ENCODE results near the gene FOXO3.

Gene FOXO3

GRCh38 chr6:108576709-108577108 lies 16.0 kb downstream of the FOXO3 start:
- DNase-seq = no peak

DNA sequence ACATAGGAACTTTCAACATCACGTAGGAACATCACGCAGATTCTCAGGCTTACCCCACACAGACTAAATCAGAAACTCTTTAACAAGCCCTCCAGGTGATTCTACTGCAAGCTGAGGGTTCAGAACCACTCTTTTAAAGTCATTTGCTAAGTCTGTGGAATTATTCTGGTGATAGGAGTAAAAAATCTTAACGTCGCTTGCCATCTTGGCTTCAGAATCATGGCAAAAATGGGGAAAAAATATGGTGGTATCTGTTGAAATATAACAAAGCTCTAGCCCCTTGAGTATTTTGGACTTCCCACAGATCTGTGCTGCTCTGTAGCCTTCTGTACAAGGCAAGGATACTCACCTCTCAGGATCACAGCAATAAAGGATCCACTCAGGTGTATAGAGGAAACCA lies 17.4 kb downstream of the FOXO3 start:
- DNase-seq = no peak

GRCh38 chr6:108578595-108579327 lies 18.0 kb downstream of the FOXO3 start:
- DNase-seq = no peak

DNA sequence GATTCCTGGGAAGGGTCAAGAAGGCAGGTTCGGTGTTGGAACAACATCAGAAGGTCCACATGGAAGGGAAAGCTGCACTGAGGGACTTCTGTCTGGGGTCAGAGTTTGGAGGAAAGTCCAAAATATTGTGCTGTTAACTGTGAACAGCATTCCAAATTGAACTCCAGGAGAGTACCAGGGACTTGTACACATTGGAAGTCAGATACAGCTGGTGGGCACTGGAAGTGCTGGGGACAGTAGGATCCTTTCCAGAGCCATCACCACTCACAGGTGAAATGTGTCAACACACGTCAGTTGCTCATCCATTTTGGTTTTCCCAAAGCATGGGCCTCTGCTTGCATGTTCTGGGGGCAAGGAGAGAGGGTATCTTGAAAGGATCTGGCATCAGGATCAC lies 18.6 kb downstream of the FOXO3 start:
- no peak for DNase-seq

- no peak for DNase-seq
Measured at GRCh38 chr6:108580646-108581045, 19.9 kb downstream of the FOXO3 start.

- no peak for DNase-seq
Measured at GRCh38 chr6:108581237-108581931, 20.7 kb downstream of the FOXO3 start.

DNA sequence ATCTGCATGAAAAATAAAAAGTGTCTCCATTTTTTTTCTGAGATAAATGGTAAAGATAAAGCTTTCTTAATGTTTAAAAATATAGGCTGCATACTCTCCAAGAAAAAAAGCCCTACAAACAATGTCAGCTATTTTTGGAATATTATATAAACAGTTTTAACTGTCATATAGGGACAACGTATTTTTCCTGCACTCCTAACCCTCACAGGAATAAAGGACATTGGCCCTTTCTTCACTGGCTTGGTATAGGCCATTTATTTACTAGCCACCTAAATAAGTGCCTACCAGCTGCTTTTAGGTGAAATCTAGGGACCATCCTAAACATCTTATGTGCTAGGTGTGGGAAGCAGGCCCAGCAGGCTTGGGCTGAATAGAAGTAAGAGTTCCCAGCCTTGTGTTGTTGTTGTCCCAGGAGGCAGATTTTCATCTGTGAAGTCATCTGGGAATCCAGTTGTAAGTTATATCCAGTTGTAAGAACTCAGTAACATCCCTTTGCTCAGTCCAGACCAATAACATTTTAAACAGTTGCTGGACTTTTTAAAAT lies 21.3 kb downstream of the FOXO3 start:
- no peak for DNase-seq

- DNase-seq = no peak
Measured at GRCh38 chr6:108582618-108583017, 21.9 kb downstream of the FOXO3 start.

- no peak for DNase-seq
Measured at GRCh38 chr6:108584323-108584722, 23.6 kb downstream of the FOXO3 start.

GRCh38 chr6:108585359-108585758 lies 24.6 kb downstream of the FOXO3 start:
- no peak for DNase-seq

- no peak for DNase-seq
Measured at GRCh38 chr6:108585921-108586536, 25.3 kb downstream of the FOXO3 start.

DNA sequence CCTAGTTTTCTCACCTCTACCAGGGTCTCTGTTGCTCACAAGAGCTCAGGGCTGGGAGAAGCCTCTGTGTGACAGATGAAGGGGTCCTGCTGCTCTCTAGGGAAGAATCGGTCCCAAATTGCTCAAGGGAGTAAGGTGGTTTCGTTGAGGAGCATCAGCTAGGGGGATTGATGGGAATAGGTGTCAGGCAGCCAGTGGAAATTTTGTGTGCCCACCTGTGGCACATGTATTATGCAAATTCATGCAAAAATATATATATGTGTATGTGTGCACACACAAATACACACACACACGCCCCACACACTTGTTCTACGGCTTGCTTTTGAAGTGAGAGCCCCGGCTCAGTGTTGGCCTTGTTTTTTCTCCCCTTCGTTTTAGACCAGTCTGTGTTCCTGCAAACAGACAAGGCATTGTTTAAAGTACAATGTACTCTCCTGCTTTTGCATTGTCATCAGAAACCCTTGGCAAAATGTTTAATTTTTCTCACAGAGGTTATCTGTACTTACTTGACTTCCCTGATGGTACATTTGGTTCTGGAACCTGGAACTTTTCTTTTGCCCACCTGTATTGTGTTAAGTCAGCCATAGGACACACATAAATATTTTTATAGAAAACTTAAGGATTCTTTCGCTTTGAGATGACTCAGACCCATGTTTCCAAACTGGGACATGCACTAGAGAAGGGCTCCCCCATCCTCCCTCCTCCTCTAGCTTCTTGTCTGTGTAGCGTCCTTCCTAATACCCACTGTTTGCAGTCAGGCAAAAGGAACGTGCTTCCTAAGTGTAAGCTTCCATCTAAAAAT lies 26.7 kb downstream of the FOXO3 start:
- DNase-seq = no peak

GRCh38 chr6:108588586-108588985 lies 27.9 kb downstream of the FOXO3 start:
- DNase-seq = no peak

DNA sequence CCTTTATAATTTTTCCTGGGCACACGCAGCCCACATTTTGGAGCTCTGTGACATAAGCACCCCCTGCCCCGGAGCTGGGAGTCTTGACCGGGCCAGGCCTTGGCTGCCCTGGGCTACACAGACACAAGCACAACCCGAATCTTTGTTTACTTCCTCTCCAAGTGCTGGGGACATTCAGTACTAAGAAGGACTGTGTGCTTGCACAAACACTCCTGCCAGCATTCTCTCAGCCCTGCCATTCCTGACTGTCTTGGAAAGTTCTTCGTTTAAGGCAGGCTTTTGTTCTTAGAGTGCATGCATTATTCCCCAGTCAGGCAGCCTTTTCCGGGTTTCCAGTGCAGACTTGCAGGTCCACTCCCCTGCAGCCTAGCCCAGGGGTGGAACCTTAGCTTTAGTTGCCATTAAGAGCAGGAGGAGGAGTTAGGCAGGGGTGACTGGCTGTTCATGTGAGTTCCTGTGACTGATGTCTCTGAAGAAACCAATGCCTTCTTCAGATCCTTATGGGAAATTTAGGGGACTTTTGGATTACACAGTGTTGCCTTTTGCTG lies 28.6 kb downstream of the FOXO3 start:
- DNase-seq = no peak

GRCh38 chr6:108591040-108591816 lies 30.5 kb downstream of the FOXO3 start:
- no peak for DNase-seq

DNA sequence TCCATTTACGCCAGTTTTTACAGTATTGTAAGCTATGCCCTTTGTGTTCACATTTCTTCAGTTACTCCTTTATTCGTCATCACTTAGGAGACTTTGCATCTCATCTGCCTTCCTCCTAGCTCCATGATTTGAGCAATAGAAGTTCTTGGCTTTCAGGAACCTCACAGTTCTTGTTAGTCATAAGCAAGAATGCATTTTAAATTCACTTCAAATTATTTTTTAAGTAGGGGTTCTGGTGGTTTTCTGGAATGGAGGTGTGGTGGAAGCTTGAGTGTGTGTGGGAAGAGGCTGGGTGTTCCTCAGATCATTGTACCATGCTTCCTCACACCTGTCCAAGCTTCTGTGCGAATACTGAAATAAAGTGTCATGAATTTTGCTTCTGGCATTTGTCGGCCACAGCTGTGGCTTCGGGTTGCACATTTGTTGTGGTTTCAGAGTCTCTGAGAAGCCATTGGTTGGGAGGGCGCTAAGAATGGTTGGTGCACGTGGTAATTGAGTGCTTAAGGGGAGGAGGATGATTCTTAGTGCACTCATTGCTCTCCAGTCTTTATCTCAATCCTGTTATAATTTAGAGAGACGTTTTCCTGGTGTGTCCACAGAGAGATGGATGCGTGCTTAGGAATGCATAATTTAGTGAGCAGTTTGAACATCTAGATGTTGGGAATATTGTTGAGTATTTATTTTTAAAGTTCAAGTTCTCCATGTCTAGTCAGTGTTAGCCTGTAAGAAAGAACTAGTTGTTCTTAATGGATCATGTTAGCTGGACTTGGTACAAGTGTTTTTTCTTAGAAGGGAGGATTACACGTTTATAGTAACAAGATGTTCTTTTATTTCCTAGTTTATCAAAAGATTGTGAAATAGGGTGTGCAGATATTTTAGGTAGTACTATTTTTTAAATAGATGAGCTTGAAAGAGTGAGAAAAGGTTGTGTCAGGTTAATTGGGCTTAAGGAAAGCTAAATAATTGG lies 31.9 kb downstream of the FOXO3 start:
- no peak for DNase-seq

DNA sequence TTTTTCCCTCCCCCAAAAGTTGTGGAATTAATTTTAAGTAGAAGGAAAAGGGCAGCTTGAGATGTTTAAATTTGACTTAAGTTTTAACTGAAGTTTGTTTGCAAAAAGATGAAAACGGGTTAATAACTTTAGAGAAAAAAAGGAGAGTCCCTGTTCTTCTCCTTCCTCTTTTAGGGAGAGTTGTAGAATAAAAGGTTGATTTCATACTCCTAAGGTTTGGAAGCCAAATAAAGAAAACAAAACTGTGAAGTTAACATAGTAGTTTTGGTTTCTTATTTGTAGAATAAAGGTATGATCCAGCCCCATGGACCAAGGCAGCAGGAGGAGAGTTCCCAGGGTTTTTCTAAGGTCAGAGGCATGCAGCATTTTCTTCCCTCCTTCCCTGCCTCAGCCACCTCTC lies 33.4 kb downstream of the FOXO3 start:
- DNase-seq = no peak

GRCh38 chr6:108594640-108595039 lies 33.9 kb downstream of the FOXO3 start:
- no peak for DNase-seq

DNA sequence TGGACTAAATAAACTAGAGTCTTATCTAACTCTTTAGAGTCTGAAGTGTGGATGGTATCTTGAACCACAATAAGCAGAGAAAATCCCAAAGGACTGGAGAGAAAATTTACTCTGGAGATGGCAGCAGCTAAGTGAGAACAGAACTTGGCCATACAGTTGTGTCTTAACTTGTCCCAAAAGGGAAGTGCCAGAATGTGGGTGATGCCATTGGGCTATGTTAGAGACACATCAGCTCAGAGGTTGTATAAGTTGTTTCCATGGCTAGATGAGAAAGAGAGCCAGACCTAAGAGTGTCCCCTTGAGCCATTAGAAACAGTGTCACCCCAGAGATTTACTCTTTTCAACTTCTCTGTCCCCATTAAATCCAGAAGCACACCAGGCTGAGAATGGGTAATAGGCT lies 36.2 kb downstream of the FOXO3 start:
- DNase-seq = no peak

DNA sequence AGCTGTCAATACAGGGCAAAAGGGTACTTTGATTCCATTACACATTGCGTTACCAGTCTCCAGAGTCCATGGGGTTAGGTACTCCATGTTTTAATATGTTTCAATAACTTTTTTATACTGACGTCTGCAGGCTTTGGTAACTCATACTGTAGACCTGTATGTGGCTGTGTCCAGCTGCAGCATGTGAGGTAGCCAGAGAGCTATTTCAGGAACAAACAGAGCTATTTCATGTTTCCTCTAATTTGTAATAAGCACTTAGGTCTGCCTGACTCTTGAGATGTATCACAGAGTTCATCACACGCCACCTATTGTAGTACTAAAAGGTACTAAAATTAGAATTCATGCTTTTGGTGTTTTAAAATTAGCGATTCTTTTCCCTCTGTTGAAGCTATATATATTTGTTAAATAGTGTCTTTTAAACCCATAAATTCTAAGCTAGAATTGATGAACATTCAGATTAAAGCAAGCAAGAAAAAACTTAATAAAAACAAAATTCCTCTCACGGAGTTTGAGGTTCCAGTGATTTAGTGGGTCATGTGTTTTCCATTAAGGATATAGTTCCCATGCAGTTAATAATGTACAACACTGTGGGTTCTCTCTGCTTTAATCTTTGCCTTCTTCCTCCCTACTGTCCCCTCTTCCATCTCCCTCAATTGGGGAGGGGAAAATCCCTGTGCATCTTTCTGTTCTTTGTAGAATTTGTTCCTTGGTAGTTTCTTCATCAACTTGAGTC lies 37.0 kb downstream of the FOXO3 start:
- no peak for DNase-seq

All from NCI-H1694 (cell line).